Caco-2 (cell line): Measurements from ENCODE around the gene DIAPH2. TPM values are rescaled to one million over a fixed set of nuclear protein-coding genes. Genes with fewer than 3 reads are reported as not detected.
A peak's percentile ranks its signal among the peaks of the same experiment; 100 is the strongest.

Source experiments
- BruUV-seq: library from RNA; stranded (reverse); fragments of 400-500 nt; replicated peaks from 2 replicates; lab custom pipeline; 2021; lab: Mats Ljungman, UMichigan
- CTCF ChIA-PET: fragments of 300-600 bp; sonication (Branson Sonifier 250); formaldehyde crosslinking; loops from one replicate; lab custom pipeline; 2022; ENCODE audit warnings: antibody characterized with exemption; lab: Charles Lee
- POLR2A ChIA-PET: fragments of 300-600 bp; sonication (Branson Sonifier 250); formaldehyde crosslinking; loops from one replicate; lab custom pipeline; 2022; ENCODE audit warnings: antibody characterized with exemption; lab: Charles Lee
- DNase-seq, 2 experiments: peaks; one replicate each; pipeline versions ENCODE4 v3.0.0 to v3.0.0-alpha.2; 2020 to 2022
- H3K27me3 ChIP-seq: replicated peaks from 2 replicates; pipeline ENCODE4 v1.6.0; 2011; ENCODE audit warnings: low read length; ENCODE audit not compliant: control insufficient read depth, insufficient read depth
- H3K36me3 ChIP-seq: 2 replicates; pipeline ENCODE4 v1.5.1; 2011; ENCODE audit warnings: low read length; ENCODE audit not compliant: control insufficient read depth, insufficient read depth
- H3K4me1 ChIP-seq: fragments of 250-450 bp; sonication (Bioruptor Pico); 2 replicates; pipeline ENCODE4 v1.5.1; 2020; ENCODE audit warnings: mild to moderate bottlenecking
- H3K4me3 ChIP-seq: 2 replicates; pipeline ENCODE4 v1.5.1; 2011; ENCODE audit warnings: low read depth, mild to moderate bottlenecking, control low read depth, low read length
- H3K9me3 ChIP-seq: fragments of 250-450 bp; sonication (Bioruptor Pico); 2 replicates; pipeline ENCODE4 v1.5.1; 2020; ENCODE audit warnings: mild to moderate bottlenecking, moderate library complexity
- H3K27ac Mint-ChIP-seq: one replicate; pipeline ENCODE4 v1.8.0; 2022; ENCODE audit warnings: mixed read lengths; ENCODE audit not compliant: unreplicated experiment
- H3K27me3 Mint-ChIP-seq: one replicate; pipeline ENCODE4 v1.8.0; 2022; ENCODE audit warnings: mixed read lengths; ENCODE audit not compliant: insufficient read depth, unreplicated experiment
- H3K36me3 Mint-ChIP-seq: one replicate; pipeline ENCODE4 v1.8.0; 2022; ENCODE audit warnings: mild to moderate bottlenecking, mixed read lengths; ENCODE audit not compliant: insufficient read depth, unreplicated experiment
- H3K4me1 Mint-ChIP-seq: one replicate; pipeline ENCODE4 v1.8.0; 2022; ENCODE audit warnings: low read depth, mixed read lengths; ENCODE audit not compliant: unreplicated experiment
- H3K4me3 Mint-ChIP-seq: one replicate; pipeline ENCODE4 v1.8.0; 2022; ENCODE audit warnings: mild to moderate bottlenecking, moderate library complexity, mixed read lengths; ENCODE audit not compliant: unreplicated experiment
- H3K9me3 Mint-ChIP-seq: one replicate; pipeline ENCODE4 v1.8.0; 2022; ENCODE audit warnings: mixed read lengths; ENCODE audit not compliant: unreplicated experiment
- CTCF ChIP-seq, 2 experiments: fragments of 200-600 bp in 1 of 2; IDR thresholded peaks; 1 replicate in 1 of 2; 2 replicates in 1 of 2; pipeline versions ENCODE4 v1.5.1 to v1.8.0; 2011 to 2022; ENCODE audit warnings: antibody characterized with exemption in 1 of 2, control low read depth in 1 of 2, inconsistent platforms in 1 of 2, low read depth in 1 of 2, low read length in 1 of 2, mild to moderate bottlenecking in 1 of 2, moderate library complexity in 1 of 2; ENCODE audit not compliant: insufficient read depth in 1 of 2, severe bottlenecking in 1 of 2, unreplicated experiment in 1 of 2
- intact Hi-C: fragments of 100-400 bp; cut with micrococcal nuclease; formaldehyde crosslinking; loops from one replicate; pipeline ENCODE4 v1.10.0; 2022; ENCODE audit not compliant: unreplicated experiment
- total RNA-seq: library from RNA; stranded (reverse); gene quantifications from 2 replicates; pipeline ENCODE4 v1.2.3, GENCODE V29; 2022

Gene DIAPH2
- total RNA-seq, 1 experiment from 2014 or later: 16.1 TPM

GRCh38 chrX:97306771-97307470 lies 622.3 kb downstream of the DIAPH2 start:
- no TSS peak for BruUV-seq
- no peak overlapping the region for H3K4me3 ChIP-seq
- no peaks in the 10 kb centered on the region for H3K36me3 ChIP-seq
- H3K4me1 Mint-ChIP-seq: peaks cover 8% of the 10 kb centered on the region
- H3K27ac Mint-ChIP-seq: no peak overlapping the region
- ChIA-PET POLR2A (no interaction called here), CTCF (no interaction called here)
- H3K9me3 ChIP-seq: no peaks in the 10 kb centered on the region
- H3K4me1 ChIP-seq: peaks cover 20% of the 10 kb centered on the region; the same call in 1 of the 2 replicates
- H3K27me3 Mint-ChIP-seq: no peaks in the 10 kb centered on the region
- H3K36me3 Mint-ChIP-seq: peaks cover 9% of the 10 kb centered on the region
- H3K27me3 ChIP-seq: no peaks in the 10 kb centered on the region
- no peaks in the 10 kb centered on the region for H3K9me3 Mint-ChIP-seq
- H3K4me3 Mint-ChIP-seq: no peak overlapping the region
- intact Hi-C loops: no loop called here
- no peak for DNase-seq
- TF ChIP-seq CTCF (IDR thresholded peaks at IDR 0.05; ENCODE audit: insufficient read depth in 1 of 2, low read depth in 1 of 2, low read length in 1 of 2, severe bottlenecking in 1 of 2, unreplicated experiment in 1 of 2): no peak

- no peaks in the 10 kb centered on the region for H3K9me3 ChIP-seq
- no peak for DNase-seq
- Mint-ChIP-seq H3K4me1 (peaks cover 8% of the 10 kb centered on the region), H3K27ac (no peak overlapping the region), H3K4me3 (no peak overlapping the region), H3K36me3 (peaks cover 9% of the 10 kb centered on the region), H3K9me3 (no peaks in the 10 kb centered on the region), H3K27me3 (no peaks in the 10 kb centered on the region)
- H3K4me3 ChIP-seq: no peak overlapping the region
- no TSS peak for BruUV-seq
- CTCF ChIA-PET: no interaction called here
- intact Hi-C loops: no loop called here
- peaks cover 20% of the 10 kb centered on the region; the same call in 1 of the 2 replicates for H3K4me1 ChIP-seq
- TF ChIP-seq CTCF (IDR thresholded peaks at IDR 0.05; ENCODE audit: insufficient read depth in 1 of 2, low read depth in 1 of 2, low read length in 1 of 2, severe bottlenecking in 1 of 2, unreplicated experiment in 1 of 2): no peak
- POLR2A ChIA-PET: no interaction called here
- no peaks in the 10 kb centered on the region for H3K27me3 ChIP-seq
- H3K36me3 ChIP-seq: no peaks in the 10 kb centered on the region
These were observed 623.5 kb downstream of the DIAPH2 start for GRCh38 chrX:97308171-97308570.

GRCh38 chrX:97309487-97310116 lies 625.0 kb downstream of the DIAPH2 start:
- POLR2A ChIA-PET: no interaction called here
- BruUV-seq: no TSS peak
- intact Hi-C loops: no loop called here

More at GRCh38 chrX:97309487-97310116, 625.0 kb downstream of the DIAPH2 start:
- no peak overlapping the region for H3K4me3 Mint-ChIP-seq
- no peaks in the 10 kb centered on the region for H3K9me3 ChIP-seq
- no peak overlapping the region for H3K4me3 ChIP-seq
- H3K4me1 Mint-ChIP-seq: peaks cover 8% of the 10 kb centered on the region
- no peaks in the 10 kb centered on the region for H3K9me3 Mint-ChIP-seq
- no peak for TF ChIP-seq CTCF (IDR thresholded peaks at IDR 0.05; ENCODE audit: insufficient read depth in 1 of 2, low read depth in 1 of 2, low read length in 1 of 2, severe bottlenecking in 1 of 2, unreplicated experiment in 1 of 2)
- no peaks in the 10 kb centered on the region for H3K36me3 ChIP-seq
- no peak for DNase-seq
- peaks cover 9% of the 10 kb centered on the region for H3K36me3 Mint-ChIP-seq
- no peaks in the 10 kb centered on the region for H3K27me3 Mint-ChIP-seq
- peak overlapping the region; percentile 92 for H3K27ac Mint-ChIP-seq
- H3K27me3 ChIP-seq: no peaks in the 10 kb centered on the region
- H3K4me1 ChIP-seq: peaks cover 20% of the 10 kb centered on the region; the same call in 1 of the 2 replicates
- CTCF ChIA-PET: no interaction called here
